ENCODE measurements around the gene CDHR5.

Gene CDHR5

GRCh38 chr11:662689-663274, 38.0 kb upstream of the CDHR5 start:
- TF ChIP-seq, protein P1, sequence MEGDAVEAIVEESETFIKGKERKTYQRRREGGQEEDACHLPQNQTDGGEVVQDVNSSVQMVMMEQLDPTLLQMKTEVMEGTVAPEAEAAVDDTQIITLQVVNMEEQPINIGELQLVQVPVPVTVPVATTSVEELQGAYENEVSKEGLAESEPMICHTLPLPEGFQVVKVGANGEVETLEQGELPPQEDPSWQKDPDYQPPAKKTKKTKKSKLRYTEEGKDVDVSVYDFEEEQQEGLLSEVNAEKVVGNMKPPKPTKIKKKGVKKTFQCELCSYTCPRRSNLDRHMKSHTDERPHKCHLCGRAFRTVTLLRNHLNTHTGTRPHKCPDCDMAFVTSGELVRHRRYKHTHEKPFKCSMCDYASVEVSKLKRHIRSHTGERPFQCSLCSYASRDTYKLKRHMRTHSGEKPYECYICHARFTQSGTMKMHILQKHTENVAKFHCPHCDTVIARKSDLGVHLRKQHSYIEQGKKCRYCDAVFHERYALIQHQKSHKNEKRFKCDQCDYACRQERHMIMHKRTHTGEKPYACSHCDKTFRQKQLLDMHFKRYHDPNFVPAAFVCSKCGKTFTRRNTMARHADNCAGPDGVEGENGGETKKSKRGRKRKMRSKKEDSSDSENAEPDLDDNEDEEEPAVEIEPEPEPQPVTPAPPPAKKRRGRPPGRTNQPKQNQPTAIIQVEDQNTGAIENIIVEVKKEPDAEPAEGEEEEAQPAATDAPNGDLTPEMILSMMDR (IDR thresholded peaks at IDR 0.05; ENCODE audit: insufficient read depth, low read depth, low read length, missing control alignments): peak; percentile 81
- DNase-seq (ENCODE audit: low read depth): peak; percentile 63
- H3K4me3 ChIP-seq (ENCODE audit: low read depth, low read length): no peak overlapping the region

DNA sequence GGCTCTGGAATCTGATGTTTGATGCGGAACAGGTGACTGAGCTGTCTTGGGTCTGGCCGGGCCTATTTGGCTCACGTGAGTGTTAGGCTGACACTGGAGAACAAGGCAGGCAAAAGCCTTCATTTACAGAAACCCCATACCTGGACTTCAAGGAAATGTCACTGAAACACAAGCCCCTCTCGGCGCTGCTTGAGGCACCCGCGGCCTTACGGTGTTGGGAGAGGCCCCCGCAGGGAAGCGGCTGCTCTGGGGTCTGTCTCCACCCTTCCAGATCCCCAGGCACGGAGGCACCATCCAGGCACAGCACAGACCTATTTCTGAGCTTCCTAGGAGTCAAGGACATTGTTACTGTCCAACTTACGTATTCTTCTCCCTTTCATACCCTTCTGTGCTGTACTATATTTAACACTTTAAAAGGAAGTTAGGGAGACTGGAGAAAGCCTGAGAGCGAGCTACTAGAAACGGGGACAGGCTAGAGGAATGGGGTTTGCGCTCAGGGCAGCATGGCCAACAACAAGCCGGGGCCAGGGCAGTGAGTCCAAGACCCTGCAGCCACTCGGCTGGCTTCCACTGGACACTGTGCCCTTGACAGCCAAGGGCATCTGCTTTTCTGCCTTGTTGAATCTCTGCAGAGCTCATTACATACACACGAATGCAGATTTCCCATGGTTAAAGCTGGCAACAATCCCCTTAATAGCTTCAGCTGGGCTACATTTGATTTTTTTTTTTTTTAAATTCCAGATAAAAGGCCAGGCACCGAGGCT, 36.1 kb upstream of the CDHR5 start:
- no peak overlapping the region for H3K4me3 ChIP-seq (ENCODE audit: low read depth, low read length)
- TF ChIP-seq, protein P1 (IDR thresholded peaks at IDR 0.05; ENCODE audit: insufficient read depth, low read depth, low read length, missing control alignments): no peak
- DNase-seq (ENCODE audit: low read depth): no peak

GRCh38 chr11:660281-660680, 35.5 kb upstream of the CDHR5 start:
- TF ChIP-seq, protein P1 (IDR thresholded peaks at IDR 0.05; ENCODE audit: insufficient read depth, low read depth, low read length, missing control alignments): no peak
- no peak overlapping the region for H3K4me3 ChIP-seq (ENCODE audit: low read depth, low read length)
- DNase-seq (ENCODE audit: low read depth): no peak

DNA sequence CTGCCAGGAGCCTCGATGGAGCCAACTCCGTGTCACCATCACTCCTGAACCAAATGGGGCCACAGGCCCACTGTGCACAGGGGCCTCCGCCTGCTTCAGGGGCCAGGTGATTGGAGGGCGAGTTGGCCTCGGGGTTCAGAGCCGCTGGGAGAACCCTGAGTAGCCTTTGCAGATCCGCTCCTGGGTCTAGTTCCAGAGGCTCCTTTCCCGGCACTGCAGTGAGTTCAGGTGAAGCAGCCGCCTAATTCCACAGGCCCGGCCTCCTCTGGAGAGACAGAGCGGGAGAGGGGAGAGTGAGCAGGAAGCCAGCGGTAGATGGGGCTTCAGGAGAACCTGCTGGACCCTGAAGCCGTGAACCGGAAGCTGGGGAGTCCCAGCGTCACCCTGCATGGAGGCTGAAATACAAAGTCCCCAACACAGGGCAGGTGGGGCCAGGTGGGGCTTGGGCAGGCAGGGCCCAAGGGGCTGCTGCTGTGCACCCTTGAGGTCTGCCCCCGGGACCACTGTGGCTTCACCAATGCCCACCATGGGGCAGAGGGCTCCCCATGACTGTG, 34.9 kb upstream of the CDHR5 start:
- no peak overlapping the region for H3K4me3 ChIP-seq (ENCODE audit: low read depth, low read length)
- no peak for DNase-seq (ENCODE audit: low read depth)
- TF ChIP-seq, protein P1 (IDR thresholded peaks at IDR 0.05; ENCODE audit: insufficient read depth, low read depth, low read length, missing control alignments): no peak

DNA sequence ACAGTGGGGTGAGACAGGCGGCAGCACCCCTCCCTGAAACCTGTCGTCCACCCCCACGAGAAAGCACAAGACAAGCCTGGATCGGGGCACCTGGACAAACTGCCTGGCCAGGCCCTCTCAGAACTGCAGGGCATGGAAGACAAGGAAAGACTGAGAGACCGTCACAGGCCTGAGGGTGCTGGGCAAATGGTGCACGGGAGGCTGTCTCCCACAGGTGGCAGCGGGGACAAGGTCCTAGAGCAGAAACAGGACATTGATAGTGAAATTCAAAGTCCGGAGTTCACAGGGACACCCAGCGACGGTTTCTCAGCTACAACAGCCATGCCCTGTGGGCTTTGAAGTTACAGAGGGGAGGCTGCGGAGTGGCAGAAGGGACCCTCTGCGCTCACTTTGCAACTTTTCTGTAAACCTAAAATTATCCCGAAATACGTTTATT, 33.0 kb upstream of the CDHR5 start:
- DNase-seq (ENCODE audit: low read depth): no peak
- no peak overlapping the region for H3K4me3 ChIP-seq (ENCODE audit: low read depth, low read length)
- TF ChIP-seq, protein P1 (IDR thresholded peaks at IDR 0.05; ENCODE audit: insufficient read depth, low read depth, low read length, missing control alignments): no peak

DNA sequence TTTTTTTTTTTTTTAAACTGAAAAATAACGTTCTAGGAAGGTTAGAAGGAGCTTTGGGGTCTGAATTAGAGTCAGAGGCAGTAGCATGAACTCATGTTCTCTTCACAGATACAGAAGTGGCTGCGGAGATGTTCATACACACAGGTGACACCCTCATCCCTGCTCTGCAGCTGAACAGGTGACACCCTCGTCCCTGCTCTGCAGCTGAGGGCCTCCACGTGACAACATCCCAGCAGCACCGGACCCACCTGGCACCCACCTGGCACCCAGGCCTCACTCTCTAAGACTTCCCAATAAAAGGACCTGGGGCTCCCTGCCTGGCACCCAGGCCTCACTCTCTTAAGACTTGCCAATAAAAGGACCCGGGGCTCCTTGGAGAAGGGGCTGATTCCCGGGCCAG, 32.1 kb upstream of the CDHR5 start:
- TF ChIP-seq, protein P1 (IDR thresholded peaks at IDR 0.05; ENCODE audit: insufficient read depth, low read depth, low read length, missing control alignments): no peak
- H3K4me3 ChIP-seq (ENCODE audit: low read depth, low read length): no peak overlapping the region
- DNase-seq (ENCODE audit: low read depth): no peak

Measured in GM12865 (cell line).